Transverse colon (tissue), 3 donors: ENCODE measurements around the gene HNRNPF.

Experiments
- POLR2A ChIP-seq: fragments of 450-650 bp; IDR thresholded peaks from one replicate; pipeline ENCODE4 v1.6.1; 2016; ENCODE audit warnings: antibody characterized with exemption, mild to moderate bottlenecking, moderate library complexity
- TF ChIP-seq, protein P1 (sequence below), 5 experiments: fragments of 200-600 bp in 3 of 5; fragments of 450-650 bp in 2 of 5; sonication (generic) in 3 of 5; IDR thresholded peaks; 1 replicate in 2 of 5; 2 replicates in 3 of 5; pipeline ENCODE4 v1.5.1; 2016 to 2017; ENCODE audit warnings: antibody characterized with exemption in 5 of 5, inconsistent platforms in 3 of 5, mild to moderate bottlenecking in 2 of 5, moderate library complexity in 1 of 5

DNA sequence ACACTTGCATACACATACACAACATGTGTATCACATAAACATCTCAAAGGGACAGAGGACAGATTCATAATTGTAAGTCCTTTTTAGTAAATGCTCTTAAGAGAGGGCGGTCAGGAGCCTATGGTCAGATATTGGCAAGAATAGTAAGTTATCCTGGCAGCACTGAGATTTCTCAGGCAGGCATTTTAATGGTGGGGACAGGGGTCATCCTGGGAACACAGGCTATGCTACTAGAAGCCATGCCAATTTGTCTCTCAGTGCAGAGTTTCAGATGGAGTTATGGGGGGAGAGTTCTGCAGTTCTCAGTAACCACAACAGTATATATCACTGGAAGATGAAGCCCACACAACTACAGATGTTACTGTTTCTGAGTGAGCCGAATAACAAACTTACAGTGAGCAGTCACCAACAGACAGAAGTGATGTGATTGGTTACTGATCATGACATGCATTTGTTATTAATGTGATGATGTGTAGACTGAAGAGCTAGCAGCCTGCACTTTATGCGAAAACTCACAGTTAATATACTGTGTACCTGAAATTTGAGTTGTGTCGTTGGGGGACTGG, 44.4 kb upstream of the HNRNPF start:
- TF ChIP-seq POLR2A = no peak
- TF ChIP-seq, protein P1, sequence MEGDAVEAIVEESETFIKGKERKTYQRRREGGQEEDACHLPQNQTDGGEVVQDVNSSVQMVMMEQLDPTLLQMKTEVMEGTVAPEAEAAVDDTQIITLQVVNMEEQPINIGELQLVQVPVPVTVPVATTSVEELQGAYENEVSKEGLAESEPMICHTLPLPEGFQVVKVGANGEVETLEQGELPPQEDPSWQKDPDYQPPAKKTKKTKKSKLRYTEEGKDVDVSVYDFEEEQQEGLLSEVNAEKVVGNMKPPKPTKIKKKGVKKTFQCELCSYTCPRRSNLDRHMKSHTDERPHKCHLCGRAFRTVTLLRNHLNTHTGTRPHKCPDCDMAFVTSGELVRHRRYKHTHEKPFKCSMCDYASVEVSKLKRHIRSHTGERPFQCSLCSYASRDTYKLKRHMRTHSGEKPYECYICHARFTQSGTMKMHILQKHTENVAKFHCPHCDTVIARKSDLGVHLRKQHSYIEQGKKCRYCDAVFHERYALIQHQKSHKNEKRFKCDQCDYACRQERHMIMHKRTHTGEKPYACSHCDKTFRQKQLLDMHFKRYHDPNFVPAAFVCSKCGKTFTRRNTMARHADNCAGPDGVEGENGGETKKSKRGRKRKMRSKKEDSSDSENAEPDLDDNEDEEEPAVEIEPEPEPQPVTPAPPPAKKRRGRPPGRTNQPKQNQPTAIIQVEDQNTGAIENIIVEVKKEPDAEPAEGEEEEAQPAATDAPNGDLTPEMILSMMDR (IDR thresholded peaks at IDR 0.05) = no peak
